Mucosa of stomach (tissue), 1 donor: ENCODE measurements around the gene GABRG3.

Source experiments
- H3K27me3 ChIP-seq: one replicate; pipeline ENCODE4 v1.7.0; 2013; ENCODE audit warnings: mild to moderate bottlenecking, low read length; ENCODE audit not compliant: control insufficient read depth, insufficient read depth
- H3K36me3 ChIP-seq: one replicate; pipeline ENCODE4 v1.7.0; 2013; ENCODE audit warnings: low read length; ENCODE audit not compliant: control insufficient read depth, insufficient read depth
- H3K4me1 ChIP-seq: one replicate; pipeline ENCODE4 v1.7.0; 2013; ENCODE audit warnings: mild to moderate bottlenecking, low read length; ENCODE audit not compliant: control insufficient read depth, insufficient read depth
- H3K4me3 ChIP-seq: one replicate; pipeline ENCODE4 v1.7.0; 2013; ENCODE audit warnings: low read length
- H3K9ac ChIP-seq: one replicate; pipeline ENCODE4 v1.7.0; 2013; ENCODE audit warnings: mild to moderate bottlenecking, low read length, moderate library complexity
- H3K9me3 ChIP-seq: one replicate; pipeline ENCODE4 v1.7.0; 2013; ENCODE audit warnings: mild to moderate bottlenecking, low read length, moderate library complexity; ENCODE audit not compliant: control insufficient read depth
- donor health status: Pancreatic carcinoma.

GABRG3 gene

GRCh38 chr15:26970712-26971210 is at the start of gene GABRG3:
TSS of gene GABRG3 (plus strand) at chr15:26971181.
- H3K9me3 ChIP-seq = no peaks in the 10 kb centered on the region
- H3K27me3 ChIP-seq = peaks cover 5% of the 10 kb centered on the region
- no peak within 1 kb of the TSS for H3K4me3 ChIP-seq
- H3K9ac ChIP-seq = no peak within 1 kb of the TSS
- H3K4me1 ChIP-seq = no peaks in the 10 kb centered on the region
- H3K36me3 ChIP-seq = no peaks in the 10 kb centered on the region

- Histone ChIP-seq H3K9ac (no peak overlapping the region), H3K27me3 (no peaks in the 10 kb centered on the region), H3K4me1 (no peaks in the 10 kb centered on the region), H3K36me3 (no peaks in the 10 kb centered on the region), H3K9me3 (no peaks in the 10 kb centered on the region), H3K4me3 (no peak overlapping the region)
Measured at GRCh38 chr15:26921433-26921832, 49.5 kb upstream of the GABRG3 start.

GRCh38 chr15:26926081-26926480 is 44.9 kb upstream of the GABRG3 start:
- no peak overlapping the region for H3K4me3 ChIP-seq
- H3K36me3 ChIP-seq = no peaks in the 10 kb centered on the region
- H3K9me3 ChIP-seq = no peaks in the 10 kb centered on the region
- no peaks in the 10 kb centered on the region for H3K27me3 ChIP-seq
- H3K4me1 ChIP-seq = no peaks in the 10 kb centered on the region
- no peak overlapping the region for H3K9ac ChIP-seq

GRCh38 chr15:26928051-26928450 is 42.9 kb upstream of the GABRG3 start:
- no peaks in the 10 kb centered on the region for H3K9me3 ChIP-seq
- no peaks in the 10 kb centered on the region for H3K36me3 ChIP-seq
- no peak overlapping the region for H3K9ac ChIP-seq
- no peaks in the 10 kb centered on the region for H3K27me3 ChIP-seq
- no peak overlapping the region for H3K4me3 ChIP-seq
- no peaks in the 10 kb centered on the region for H3K4me1 ChIP-seq

DNA sequence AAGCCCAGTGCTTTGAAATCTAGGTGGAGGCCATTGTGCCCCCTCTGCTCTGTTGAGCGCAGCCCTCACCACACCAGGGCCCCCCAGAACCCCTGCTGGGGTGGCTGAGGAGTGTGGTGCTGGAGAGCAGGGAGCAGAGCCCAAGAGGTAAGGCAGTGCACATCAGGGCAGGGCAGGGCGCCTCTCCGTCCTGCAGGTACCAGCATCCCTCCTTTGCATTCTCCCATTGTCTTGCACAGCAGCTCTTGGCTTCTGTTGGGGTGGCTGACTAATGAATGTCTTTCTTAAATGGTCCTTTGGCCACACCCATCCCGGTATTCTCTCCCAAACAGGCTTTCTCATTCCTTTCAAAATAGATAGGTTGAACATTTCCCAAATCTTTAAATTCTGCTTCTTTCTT is 41.4 kb upstream of the GABRG3 start:
- Histone ChIP-seq H3K9ac (no peak overlapping the region), H3K9me3 (no peaks in the 10 kb centered on the region), H3K27me3 (no peaks in the 10 kb centered on the region), H3K4me1 (no peaks in the 10 kb centered on the region), H3K36me3 (no peaks in the 10 kb centered on the region), H3K4me3 (no peak overlapping the region)

GRCh38 chr15:26934848-26935247 is 36.1 kb upstream of the GABRG3 start:
- Histone ChIP-seq H3K4me3 (no peak overlapping the region), H3K9ac (no peak overlapping the region), H3K36me3 (no peaks in the 10 kb centered on the region), H3K4me1 (no peaks in the 10 kb centered on the region), H3K27me3 (no peaks in the 10 kb centered on the region), H3K9me3 (no peaks in the 10 kb centered on the region)

- no peak overlapping the region for H3K9ac ChIP-seq
- H3K36me3 ChIP-seq = no peaks in the 10 kb centered on the region
- H3K4me1 ChIP-seq = no peaks in the 10 kb centered on the region
- no peaks in the 10 kb centered on the region for H3K9me3 ChIP-seq
- H3K27me3 ChIP-seq = no peaks in the 10 kb centered on the region
- H3K4me3 ChIP-seq = no peak overlapping the region
Measured at GRCh38 chr15:26935322-26935721, 35.7 kb upstream of the GABRG3 start.

- no peaks in the 10 kb centered on the region for H3K36me3 ChIP-seq
- no peaks in the 10 kb centered on the region for H3K4me1 ChIP-seq
- H3K9ac ChIP-seq = no peak overlapping the region
- no peaks in the 10 kb centered on the region for H3K27me3 ChIP-seq
- H3K4me3 ChIP-seq = no peak overlapping the region
- H3K9me3 ChIP-seq = no peaks in the 10 kb centered on the region
Measured at GRCh38 chr15:26936502-26936901, 34.5 kb upstream of the GABRG3 start.

- Histone ChIP-seq H3K36me3 (no peaks in the 10 kb centered on the region), H3K9me3 (no peaks in the 10 kb centered on the region), H3K4me1 (no peaks in the 10 kb centered on the region), H3K27me3 (no peaks in the 10 kb centered on the region), H3K4me3 (no peak overlapping the region), H3K9ac (no peak overlapping the region)
Measured at GRCh38 chr15:26937134-26937533, 33.8 kb upstream of the GABRG3 start.

GRCh38 chr15:26939398-26939797 is 31.6 kb upstream of the GABRG3 start:
- no peaks in the 10 kb centered on the region for H3K4me1 ChIP-seq
- H3K4me3 ChIP-seq = no peak overlapping the region
- no peaks in the 10 kb centered on the region for H3K36me3 ChIP-seq
- H3K9me3 ChIP-seq = no peaks in the 10 kb centered on the region
- H3K27me3 ChIP-seq = no peaks in the 10 kb centered on the region
- no peak overlapping the region for H3K9ac ChIP-seq

DNA sequence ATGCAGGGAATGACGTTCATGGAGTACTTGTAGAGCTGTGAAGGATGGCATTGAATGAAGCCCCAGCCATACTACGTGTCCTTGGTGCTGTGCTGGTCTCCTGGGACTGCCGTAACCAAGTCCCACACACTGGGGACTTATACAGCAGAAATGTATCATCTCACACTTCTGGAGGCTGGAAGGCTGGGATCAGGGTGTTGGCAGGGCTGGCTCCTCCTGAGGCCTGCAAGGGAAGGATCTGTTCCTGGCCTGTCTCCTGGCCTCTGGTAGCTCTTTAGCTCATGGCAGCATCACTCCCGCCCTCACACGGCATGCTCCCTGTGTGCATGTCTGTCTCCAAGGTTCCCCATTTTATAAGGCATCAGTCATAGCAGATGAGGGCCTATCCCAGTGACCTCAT is 29.5 kb upstream of the GABRG3 start:
- no peak overlapping the region for H3K9ac ChIP-seq
- H3K27me3 ChIP-seq = no peaks in the 10 kb centered on the region
- H3K4me3 ChIP-seq = no peak overlapping the region
- H3K9me3 ChIP-seq = no peaks in the 10 kb centered on the region
- no peaks in the 10 kb centered on the region for H3K4me1 ChIP-seq
- H3K36me3 ChIP-seq = no peaks in the 10 kb centered on the region

- H3K27me3 ChIP-seq = no peaks in the 10 kb centered on the region
- no peaks in the 10 kb centered on the region for H3K4me1 ChIP-seq
- no peaks in the 10 kb centered on the region for H3K9me3 ChIP-seq
- no peaks in the 10 kb centered on the region for H3K36me3 ChIP-seq
- no peak overlapping the region for H3K9ac ChIP-seq
- no peak overlapping the region for H3K4me3 ChIP-seq
Measured at GRCh38 chr15:26943866-26944265, 27.1 kb upstream of the GABRG3 start.

- no peaks in the 10 kb centered on the region for H3K27me3 ChIP-seq
- no peaks in the 10 kb centered on the region for H3K36me3 ChIP-seq
- H3K9me3 ChIP-seq = no peaks in the 10 kb centered on the region
- no peaks in the 10 kb centered on the region for H3K4me1 ChIP-seq
- no peak overlapping the region for H3K4me3 ChIP-seq
- H3K9ac ChIP-seq = no peak overlapping the region
Measured at GRCh38 chr15:26945046-26945445, 25.9 kb upstream of the GABRG3 start.
